ENCODE data around the gene BPIFB6. TPM values are rescaled to one million over a fixed set of nuclear protein-coding genes. Genes with fewer than 3 reads are reported as not detected.

The BPIFB6 gene
- total and polyA plus RNA-seq, 10 of the 15 experiments (the other 5 are each of a cell fraction or from before 2014, with no cell fraction given) = not detected

DNA sequence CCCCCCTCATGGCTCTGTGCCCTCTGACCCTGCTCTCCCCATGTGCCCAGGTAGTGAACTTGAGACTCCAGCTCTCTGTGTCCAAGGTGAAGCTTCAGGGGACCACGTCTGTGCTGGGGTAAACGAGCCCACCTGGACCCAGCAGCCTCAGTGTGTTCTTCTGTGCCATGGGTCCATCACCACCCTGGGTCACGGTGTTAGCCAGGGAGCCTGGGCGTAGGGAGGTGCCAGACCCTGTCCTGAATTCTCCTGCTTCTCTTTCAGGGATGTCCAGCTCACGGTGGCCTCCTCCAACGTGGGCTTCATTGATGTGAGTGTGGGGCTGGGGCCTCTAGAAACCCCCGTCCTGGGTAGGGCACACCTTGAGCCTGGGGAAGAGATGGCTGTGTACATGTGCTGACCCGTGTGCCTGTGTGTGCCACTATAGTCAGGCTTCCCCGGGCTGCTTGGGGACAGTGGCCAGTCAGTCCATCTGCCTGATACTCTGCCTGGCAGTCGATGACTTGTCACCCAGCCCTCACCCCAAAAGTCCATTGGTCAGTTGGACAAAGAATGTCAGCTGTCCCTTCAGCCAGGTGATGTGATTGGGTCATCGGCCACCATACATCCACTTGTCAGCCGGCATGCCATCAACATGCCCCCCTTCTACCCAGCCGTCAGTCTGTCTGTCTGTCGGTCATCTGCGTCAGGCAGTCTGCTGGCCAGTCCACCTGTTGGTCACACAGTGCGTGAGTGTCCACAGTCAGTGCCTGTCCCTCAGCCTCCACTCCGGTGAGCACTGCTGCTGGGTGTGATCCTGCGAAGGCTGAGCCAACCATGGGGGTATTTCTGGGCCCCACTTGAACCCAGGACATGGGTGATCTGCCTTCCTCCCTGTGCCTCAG, 10.9 kb upstream of the BPIFB6 start:
- no peaks in the 10 kb centered on the region for H3K9me3 ChIP-seq (replicated peaks; ENCODE audit: control insufficient read depth, insufficient read depth, low read length)
- H3K4me3 ChIP-seq = no peak overlapping the region
- POLR2A ChIA-PET = no interaction called here
- intact Hi-C loops (cut with micrococcal nuclease; ENCODE audit: unreplicated experiment) = no loop called here
- in situ Hi-C loops (cut with MboI) = no loop called here
- no peaks in the 10 kb centered on the region for H3K79me2 ChIP-seq (ENCODE audit: control insufficient read depth, insufficient read depth, low read length)
- no peak overlapping the region for H2AFZ ChIP-seq (ENCODE audit: control insufficient read depth, low read depth, low read length)
- no peak for ATAC-seq
- no peak overlapping the region for H3K4me2 ChIP-seq (ENCODE audit: control insufficient read depth, insufficient read depth)
- no TSS peak for BruUV-seq (replicated peaks)
- peaks cover 3% of the 10 kb centered on the region for H3K4me1 ChIP-seq (ENCODE audit: control insufficient read depth, insufficient read depth, low read length)
- H3K27me3 ChIP-seq (replicated peaks in 1 of 2; ENCODE audit: control insufficient read depth in 2 of 2, insufficient read depth in 2 of 2, low read length in 1 of 2) = peaks cover 0 to 1% of the 10 kb centered on the region in 2 experiments; a peak in 1 of 4 replicates
- H3K27ac ChIP-seq (ENCODE audit: control insufficient read depth, insufficient read depth) = no peak overlapping the region
- CTCF ChIA-PET = no interaction called here
- RAD21 ChIA-PET (ENCODE audit: unreplicated experiment) = no interaction called here
- H4K20me1 ChIP-seq (ENCODE audit: control insufficient read depth, insufficient read depth) = no peaks in the 10 kb centered on the region
- WGBS (ENCODE audit: insufficient coverage, insufficient replicate concordance, low lambda C conversion rate, missing lambda C conversion rate) = 49% methylated on average over 18 of the region's 18 CpGs
- SMC1A ChIA-PET (ENCODE audit: uncharacterized antibody, unreplicated experiment) = no interaction called here
- H3K9ac ChIP-seq (ENCODE audit: control insufficient read depth, insufficient read depth, low read length) = no peak overlapping the region
- no peaks in the 10 kb centered on the region for H3K36me3 ChIP-seq (ENCODE audit: control insufficient read depth in 2 of 2, insufficient read depth in 2 of 2, low read length in 1 of 2)
- no peak for DNase-seq (ENCODE audit: low read depth, low spot score)
- FAIRE-seq = no peak
- no peak for TF ChIP-seq SPI1 (IDR thresholded peaks at IDR 0.05; ENCODE audit: borderline replicate concordance, insufficient read depth, low read depth, low read length)
- no peak for TF ChIP-seq RAD21 (IDR thresholded peaks at IDR 0.05; ENCODE audit: insufficient read depth, low read depth, low read length)
- TF ChIP-seq, protein P1, sequence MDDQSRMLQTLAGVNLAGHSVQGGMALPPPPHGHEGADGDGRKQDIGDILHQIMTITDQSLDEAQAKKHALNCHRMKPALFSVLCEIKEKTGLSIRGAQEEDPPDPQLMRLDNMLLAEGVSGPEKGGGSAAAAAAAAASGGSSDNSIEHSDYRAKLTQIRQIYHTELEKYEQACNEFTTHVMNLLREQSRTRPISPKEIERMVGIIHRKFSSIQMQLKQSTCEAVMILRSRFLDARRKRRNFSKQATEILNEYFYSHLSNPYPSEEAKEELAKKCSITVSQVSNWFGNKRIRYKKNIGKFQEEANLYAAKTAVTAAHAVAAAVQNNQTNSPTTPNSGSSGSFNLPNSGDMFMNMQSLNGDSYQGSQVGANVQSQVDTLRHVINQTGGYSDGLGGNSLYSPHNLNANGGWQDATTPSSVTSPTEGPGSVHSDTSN (IDR thresholded peaks at IDR 0.05; ENCODE audit: insufficient replicate concordance, low read depth, low read length) = no peak
- TF ChIP-seq, protein P2, sequence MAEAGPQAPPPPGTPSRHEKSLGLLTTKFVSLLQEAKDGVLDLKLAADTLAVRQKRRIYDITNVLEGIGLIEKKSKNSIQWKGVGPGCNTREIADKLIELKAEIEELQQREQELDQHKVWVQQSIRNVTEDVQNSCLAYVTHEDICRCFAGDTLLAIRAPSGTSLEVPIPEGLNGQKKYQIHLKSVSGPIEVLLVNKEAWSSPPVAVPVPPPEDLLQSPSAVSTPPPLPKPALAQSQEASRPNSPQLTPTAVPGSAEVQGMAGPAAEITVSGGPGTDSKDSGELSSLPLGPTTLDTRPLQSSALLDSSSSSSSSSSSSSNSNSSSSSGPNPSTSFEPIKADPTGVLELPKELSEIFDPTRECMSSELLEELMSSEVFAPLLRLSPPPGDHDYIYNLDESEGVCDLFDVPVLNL (IDR thresholded peaks at IDR 0.05; ENCODE audit: low read depth, low read length) = no peak
- no peak for TF ChIP-seq SP1 (IDR thresholded peaks at IDR 0.05; ENCODE audit: low read depth, low read length)
- no peak for TF ChIP-seq CBFB (IDR thresholded peaks at IDR 0.05; ENCODE audit: low read depth)
- TF ChIP-seq LARP7 (IDR thresholded peaks at IDR 0.05) = no peak
- TF ChIP-seq ASH2L (IDR thresholded peaks at IDR 0.05; ENCODE audit: borderline replicate concordance, low read depth) = no peak
- TF ChIP-seq FOXM1 (IDR thresholded peaks at IDR 0.05; ENCODE audit: low read depth, low read length) = no peak
- TF ChIP-seq, protein P3, sequence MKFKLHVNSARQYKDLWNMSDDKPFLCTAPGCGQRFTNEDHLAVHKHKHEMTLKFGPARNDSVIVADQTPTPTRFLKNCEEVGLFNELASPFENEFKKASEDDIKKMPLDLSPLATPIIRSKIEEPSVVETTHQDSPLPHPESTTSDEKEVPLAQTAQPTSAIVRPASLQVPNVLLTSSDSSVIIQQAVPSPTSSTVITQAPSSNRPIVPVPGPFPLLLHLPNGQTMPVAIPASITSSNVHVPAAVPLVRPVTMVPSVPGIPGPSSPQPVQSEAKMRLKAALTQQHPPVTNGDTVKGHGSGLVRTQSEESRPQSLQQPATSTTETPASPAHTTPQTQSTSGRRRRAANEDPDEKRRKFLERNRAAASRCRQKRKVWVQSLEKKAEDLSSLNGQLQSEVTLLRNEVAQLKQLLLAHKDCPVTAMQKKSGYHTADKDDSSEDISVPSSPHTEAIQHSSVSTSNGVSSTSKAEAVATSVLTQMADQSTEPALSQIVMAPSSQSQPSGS (IDR thresholded peaks at IDR 0.05; ENCODE audit: low read length) = no peak
- no peak for TF ChIP-seq SREBF2 (IDR thresholded peaks at IDR 0.05; ENCODE audit: low read length)
- TF ChIP-seq, protein P4, sequence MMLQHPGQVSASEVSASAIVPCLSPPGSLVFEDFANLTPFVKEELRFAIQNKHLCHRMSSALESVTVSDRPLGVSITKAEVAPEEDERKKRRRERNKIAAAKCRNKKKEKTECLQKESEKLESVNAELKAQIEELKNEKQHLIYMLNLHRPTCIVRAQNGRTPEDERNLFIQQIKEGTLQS (IDR thresholded peaks at IDR 0.05; ENCODE audit: borderline replicate concordance, extremely low read depth, low read depth, low read length) = no peak
- no peak for TF ChIP-seq KAT2A (conservative IDR thresholded peaks at IDR 0.05; ENCODE audit: control insufficient read depth, low read depth, low read length)
- TF ChIP-seq SIN3A (IDR thresholded peaks at IDR 0.05; ENCODE audit: low read depth, low read length) = no peak
- TF ChIP-seq, protein P5, sequence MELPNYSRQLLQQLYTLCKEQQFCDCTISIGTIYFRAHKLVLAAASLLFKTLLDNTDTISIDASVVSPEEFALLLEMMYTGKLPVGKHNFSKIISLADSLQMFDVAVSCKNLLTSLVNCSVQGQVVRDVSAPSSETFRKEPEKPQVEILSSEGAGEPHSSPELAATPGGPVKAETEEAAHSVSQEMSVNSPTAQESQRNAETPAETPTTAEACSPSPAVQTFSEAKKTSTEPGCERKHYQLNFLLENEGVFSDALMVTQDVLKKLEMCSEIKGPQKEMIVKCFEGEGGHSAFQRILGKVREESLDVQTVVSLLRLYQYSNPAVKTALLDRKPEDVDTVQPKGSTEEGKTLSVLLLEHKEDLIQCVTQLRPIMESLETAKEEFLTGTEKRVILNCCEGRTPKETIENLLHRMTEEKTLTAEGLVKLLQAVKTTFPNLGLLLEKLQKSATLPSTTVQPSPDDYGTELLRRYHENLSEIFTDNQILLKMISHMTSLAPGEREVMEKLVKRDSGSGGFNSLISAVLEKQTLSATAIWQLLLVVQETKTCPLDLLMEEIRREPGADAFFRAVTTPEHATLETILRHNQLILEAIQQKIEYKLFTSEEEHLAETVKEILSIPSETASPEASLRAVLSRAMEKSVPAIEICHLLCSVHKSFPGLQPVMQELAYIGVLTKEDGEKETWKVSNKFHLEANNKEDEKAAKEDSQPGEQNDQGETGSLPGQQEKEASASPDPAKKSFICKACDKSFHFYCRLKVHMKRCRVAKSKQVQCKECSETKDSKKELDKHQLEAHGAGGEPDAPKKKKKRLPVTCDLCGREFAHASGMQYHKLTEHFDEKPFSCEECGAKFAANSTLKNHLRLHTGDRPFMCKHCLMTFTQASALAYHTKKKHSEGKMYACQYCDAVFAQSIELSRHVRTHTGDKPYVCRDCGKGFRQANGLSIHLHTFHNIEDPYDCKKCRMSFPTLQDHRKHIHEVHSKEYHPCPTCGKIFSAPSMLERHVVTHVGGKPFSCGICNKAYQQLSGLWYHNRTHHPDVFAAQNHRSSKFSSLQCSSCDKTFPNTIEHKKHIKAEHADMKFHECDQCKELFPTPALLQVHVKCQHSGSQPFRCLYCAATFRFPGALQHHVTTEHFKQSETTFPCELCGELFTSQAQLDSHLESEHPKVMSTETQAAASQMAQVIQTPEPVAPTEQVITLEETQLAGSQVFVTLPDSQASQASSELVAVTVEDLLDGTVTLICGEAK (IDR thresholded peaks at IDR 0.05; ENCODE audit: borderline replicate concordance) = no peak

Measured in GM12878 (cell line).